ENCODE results near the gene AQP10.

- no peak for TF ChIP-seq POLR2AphosphoS5 (IDR thresholded peaks at IDR 0.05; ENCODE audit: low read depth, low read length)
- no peak for TF ChIP-seq POLR2A (IDR thresholded peaks at IDR 0.05; ENCODE audit: low read depth, low read length)
Observed at GRCh38 chr1:154330669-154331068, 9.8 kb downstream of the AQP10 start.
